ENCODE data around the gene DHCR7. TPM values are rescaled to one million over a fixed set of nuclear protein-coding genes. Genes with fewer than 3 reads are reported as not detected.

Gene DHCR7
- total RNA-seq, 2 experiments from 2014 or later, result 57.9 to 58.8 TPM

DNA sequence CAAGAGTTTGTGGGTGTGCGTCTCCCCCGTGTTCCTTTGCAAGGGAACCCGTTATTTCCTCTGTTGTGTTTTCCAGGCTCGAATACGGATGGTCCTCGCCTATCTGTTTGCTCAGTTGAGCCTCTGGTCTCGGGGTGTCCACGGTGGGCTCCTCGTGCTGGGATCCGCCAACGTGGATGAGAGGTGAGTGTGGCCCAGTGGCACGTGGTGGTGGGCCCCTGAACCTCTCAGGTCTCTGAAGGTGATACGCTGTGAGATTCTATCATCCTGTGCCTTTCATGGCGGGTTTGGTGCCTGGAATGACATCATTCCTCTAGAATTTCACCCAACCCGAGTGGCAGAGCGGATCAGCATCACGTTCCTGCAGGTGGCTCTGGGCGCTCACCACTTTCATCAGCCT, 37.3 kb upstream of the DHCR7 start:
- CTCF ChIA-PET, result no interaction called here
- DNase-seq, result no peak
- POLR2A ChIA-PET, result no interaction called here
- no peaks in the 10 kb centered on the region for H3K27me3 Mint-ChIP-seq (ENCODE audit: low read depth)
- no peaks in the 10 kb centered on the region for H3K9me3 Mint-ChIP-seq (ENCODE audit: insufficient read depth)
- H3K4me1 Mint-ChIP-seq (ENCODE audit: low read depth), result peaks cover 5% of the 10 kb centered on the region
- no peak overlapping the region for H3K27ac Mint-ChIP-seq
- H3K4me3 Mint-ChIP-seq, result no peak overlapping the region
- no peak for ATAC-seq
- peaks cover 67% of the 10 kb centered on the region for H3K36me3 Mint-ChIP-seq (ENCODE audit: low read depth)

DNA sequence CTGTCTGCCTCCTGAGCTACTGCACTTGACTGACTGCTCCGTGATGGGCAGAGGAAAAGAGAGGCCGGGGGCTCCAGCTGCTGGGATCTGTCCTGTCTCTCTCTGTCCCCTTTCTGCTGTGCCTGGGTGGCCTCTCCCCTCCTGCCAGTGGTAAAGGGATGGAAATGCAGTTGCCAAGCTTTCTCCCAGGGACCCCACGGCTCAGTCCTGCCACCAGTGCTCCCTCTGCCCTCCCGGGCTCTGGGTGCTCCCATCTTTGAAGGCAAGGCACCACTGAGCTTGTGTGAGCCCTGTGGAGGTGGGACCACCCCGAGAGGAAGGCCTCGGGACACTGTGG, 36.8 kb upstream of the DHCR7 start:
- no peak for DNase-seq
- Mint-ChIP-seq H3K9me3 (ENCODE audit: insufficient read depth) (no peaks in the 10 kb centered on the region), H3K36me3 (ENCODE audit: low read depth) (peaks cover 67% of the 10 kb centered on the region), H3K27me3 (ENCODE audit: low read depth) (no peaks in the 10 kb centered on the region), H3K4me3 (no peak overlapping the region), H3K4me1 (ENCODE audit: low read depth) (peaks cover 5% of the 10 kb centered on the region), H3K27ac (no peak overlapping the region)
- ChIA-PET POLR2A (no interaction called here), CTCF (no interaction called here)
- ATAC-seq, result no peak

DNA sequence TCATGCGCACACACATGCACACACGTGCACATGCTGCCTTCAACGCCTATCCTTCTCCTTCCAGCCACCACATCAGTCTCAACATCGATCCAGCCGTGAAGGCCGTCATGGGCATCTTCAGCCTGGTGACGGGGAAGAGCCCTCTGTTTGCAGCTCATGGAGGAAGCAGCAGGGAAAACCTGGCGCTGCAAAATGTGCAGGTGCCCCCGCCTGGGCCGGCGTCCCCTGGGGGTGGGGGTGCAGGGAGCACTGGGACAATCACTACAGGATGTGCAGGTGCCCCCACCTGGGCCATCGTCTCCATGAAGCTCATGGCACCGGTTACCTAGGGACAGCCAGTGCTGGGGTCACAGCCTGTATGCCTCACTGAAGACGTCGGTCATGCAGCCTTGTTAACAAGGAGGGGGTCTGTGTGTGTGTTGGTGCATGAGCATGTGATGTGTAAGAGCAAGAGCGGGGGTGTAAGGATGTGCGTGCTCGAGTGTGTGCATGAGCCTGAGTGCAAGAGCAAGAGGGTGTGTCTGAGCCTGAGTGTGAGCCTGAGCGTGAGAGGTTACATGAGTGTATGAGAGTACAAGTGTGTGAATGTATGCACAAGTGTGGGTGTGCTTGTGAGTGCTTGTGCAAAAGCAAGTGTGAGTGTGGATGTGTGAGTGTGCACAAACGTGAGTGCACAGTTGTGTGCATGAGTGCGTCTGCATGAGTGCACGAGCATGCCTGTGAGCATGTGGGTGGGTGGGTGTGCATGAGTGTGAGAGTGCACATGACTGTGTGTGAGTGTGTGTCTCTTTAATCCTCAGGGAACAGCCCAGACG, 36.3 kb upstream of the DHCR7 start:
- POLR2A ChIA-PET, result no interaction called here
- DNase-seq (no peak), ATAC-seq (no peak)
- Mint-ChIP-seq H3K4me1 (ENCODE audit: low read depth) (peaks cover 5% of the 10 kb centered on the region), H3K4me3 (no peak overlapping the region), H3K27me3 (ENCODE audit: low read depth) (no peaks in the 10 kb centered on the region), H3K36me3 (ENCODE audit: low read depth) (peaks cover 67% of the 10 kb centered on the region), H3K27ac (no peak overlapping the region), H3K9me3 (ENCODE audit: insufficient read depth) (no peaks in the 10 kb centered on the region)
- CTCF ChIA-PET, result no interaction called here

DNA sequence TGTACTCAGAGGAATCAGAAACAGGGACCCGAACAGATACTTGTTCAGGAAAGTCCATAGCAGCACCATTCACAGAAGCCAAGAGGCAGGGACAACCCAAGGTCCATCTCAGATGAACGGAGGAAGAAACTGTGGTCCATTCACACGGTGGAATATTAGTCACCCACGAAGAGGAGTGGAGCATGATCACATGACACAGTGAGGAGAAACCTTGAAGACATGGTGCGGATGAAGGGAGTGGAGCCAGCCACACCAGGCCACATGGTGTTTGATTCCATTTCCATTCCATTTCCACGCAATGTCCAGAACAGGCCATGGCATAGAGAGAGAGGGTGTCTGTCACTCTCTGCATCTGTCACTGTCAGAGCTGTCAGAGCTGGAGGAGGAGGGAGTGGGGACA, 35.5 kb upstream of the DHCR7 start:
- H3K27ac Mint-ChIP-seq, result no peak overlapping the region
- no peak overlapping the region for H3K4me3 Mint-ChIP-seq
- no peaks in the 10 kb centered on the region for H3K27me3 Mint-ChIP-seq (ENCODE audit: low read depth)
- CTCF ChIA-PET, result no interaction called here
- DNase-seq (no peak), ATAC-seq (no peak)
- peaks cover 62% of the 10 kb centered on the region for H3K36me3 Mint-ChIP-seq (ENCODE audit: low read depth)
- peaks cover 4% of the 10 kb centered on the region for H3K4me1 Mint-ChIP-seq (ENCODE audit: low read depth)
- POLR2A ChIA-PET, result no interaction called here
- no peaks in the 10 kb centered on the region for H3K9me3 Mint-ChIP-seq (ENCODE audit: insufficient read depth)

DNA sequence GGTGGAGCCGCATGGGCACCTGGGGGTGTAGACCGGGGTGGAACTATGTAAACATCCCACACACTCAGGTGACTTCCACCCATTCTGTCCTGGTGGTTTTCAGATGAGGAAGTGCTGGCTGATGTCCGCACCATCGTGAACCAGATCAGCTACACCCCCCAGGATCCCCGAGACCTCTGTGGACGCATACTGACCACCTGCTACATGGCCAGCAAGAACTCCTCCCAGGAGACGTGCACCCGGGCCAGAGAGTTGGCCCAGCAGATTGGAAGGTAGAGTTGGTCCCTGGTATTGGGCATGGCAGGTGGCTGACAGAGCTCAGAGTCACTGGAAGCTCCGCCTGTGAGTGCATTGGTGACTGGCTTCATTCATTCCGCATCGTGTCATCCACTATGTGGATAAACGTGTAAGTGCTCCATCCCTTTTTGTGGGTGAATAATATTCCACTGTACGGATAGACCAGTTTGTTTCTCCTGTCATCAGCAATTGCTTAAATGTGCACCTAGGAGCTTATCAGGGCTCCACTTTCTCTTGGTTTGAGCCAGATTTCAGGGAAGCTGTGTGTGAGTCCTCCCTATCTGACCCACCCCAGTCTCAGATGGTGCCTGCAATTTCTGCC, 34.7 kb upstream of the DHCR7 start:
- no peaks in the 10 kb centered on the region for H3K9me3 Mint-ChIP-seq (ENCODE audit: insufficient read depth)
- CTCF ChIA-PET, result no interaction called here
- H3K27ac Mint-ChIP-seq, result no peak overlapping the region
- DNase-seq (no peak), ATAC-seq (no peak)
- H3K27me3 Mint-ChIP-seq (ENCODE audit: low read depth), result no peaks in the 10 kb centered on the region
- H3K36me3 Mint-ChIP-seq (ENCODE audit: low read depth), result peaks cover 57% of the 10 kb centered on the region
- POLR2A ChIA-PET, result no interaction called here
- peaks cover under 1% of the 10 kb centered on the region for H3K4me1 Mint-ChIP-seq (ENCODE audit: low read depth)
- H3K4me3 Mint-ChIP-seq, result no peak overlapping the region

DNA sequence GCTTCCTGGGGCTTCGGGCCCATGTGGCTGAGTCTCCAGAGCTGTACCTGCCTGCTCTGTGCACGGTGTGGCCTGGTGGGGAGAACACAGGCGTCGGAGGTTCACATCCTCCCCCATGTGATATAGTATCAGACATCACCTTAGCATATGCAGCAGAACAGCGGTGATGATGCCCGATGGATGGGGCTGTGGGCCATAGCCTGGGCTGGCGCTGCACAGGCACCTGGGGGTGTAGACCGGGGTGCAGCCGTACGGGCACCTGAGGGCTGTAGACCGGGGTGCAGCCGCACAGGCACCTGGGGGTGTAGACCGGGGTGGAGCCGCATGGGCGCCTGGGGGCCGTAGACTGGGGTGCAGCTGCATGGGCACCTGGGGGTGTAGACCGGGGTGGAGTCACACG, 34.0 kb upstream of the DHCR7 start:
- no peaks in the 10 kb centered on the region for H3K27me3 Mint-ChIP-seq (ENCODE audit: low read depth)
- H3K27ac Mint-ChIP-seq, result no peak overlapping the region
- POLR2A ChIA-PET, result no interaction called here
- no peak overlapping the region for H3K4me3 Mint-ChIP-seq
- CTCF ChIA-PET, result no interaction called here
- H3K4me1 Mint-ChIP-seq (ENCODE audit: low read depth), result no peaks in the 10 kb centered on the region
- H3K9me3 Mint-ChIP-seq (ENCODE audit: insufficient read depth), result no peaks in the 10 kb centered on the region
- DNase-seq (no peak), ATAC-seq (no peak)
- peaks cover 58% of the 10 kb centered on the region for H3K36me3 Mint-ChIP-seq (ENCODE audit: low read depth)

DNA sequence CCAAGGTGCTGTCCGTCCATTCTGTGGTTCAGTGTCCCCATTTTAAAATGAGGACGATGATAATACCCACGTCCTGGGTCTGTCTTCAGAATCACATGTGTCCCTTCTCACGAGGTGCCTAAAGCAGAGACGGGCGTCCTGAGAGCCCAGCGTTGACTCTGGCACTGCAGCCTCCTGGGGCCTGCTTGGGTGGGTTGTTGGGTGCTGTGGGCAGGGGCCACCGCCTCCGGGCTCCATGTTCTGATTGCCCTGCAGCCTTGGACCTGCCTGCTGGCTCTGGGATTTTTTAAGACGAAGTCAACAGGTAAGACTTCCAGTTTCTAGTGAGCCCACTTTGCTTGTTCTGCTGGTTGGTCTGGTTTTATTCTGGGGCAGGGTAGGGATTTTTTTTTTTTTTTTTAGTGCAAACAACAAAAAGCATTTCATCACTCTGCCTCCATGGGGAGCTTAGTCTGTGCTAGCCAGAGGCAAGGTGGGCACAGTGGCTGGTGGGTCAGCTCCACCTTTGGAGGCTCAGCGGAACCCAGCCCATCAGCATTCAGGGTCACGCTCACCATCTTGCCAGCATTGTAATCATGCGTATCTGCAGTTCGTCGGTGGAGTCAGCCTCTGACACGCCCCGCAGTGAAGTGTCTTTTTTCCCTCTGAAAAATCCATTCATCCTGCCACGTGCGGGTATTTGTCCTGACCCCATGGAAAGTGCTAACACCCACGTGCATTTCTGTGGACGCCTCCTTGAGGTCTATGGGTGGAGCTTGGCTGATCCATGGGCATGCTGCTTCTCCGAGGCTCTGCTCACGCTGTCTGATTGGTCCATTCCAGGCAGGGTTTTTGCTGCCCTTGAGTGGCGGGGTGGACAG, 33.1 kb upstream of the DHCR7 start:
- peaks cover 61% of the 10 kb centered on the region for H3K36me3 Mint-ChIP-seq (ENCODE audit: low read depth)
- ChIA-PET CTCF (no interaction called here), POLR2A (no interaction called here)
- ATAC-seq (no peak), DNase-seq (no peak)
- H3K9me3 Mint-ChIP-seq (ENCODE audit: insufficient read depth), result no peaks in the 10 kb centered on the region
- H3K4me1 Mint-ChIP-seq (ENCODE audit: low read depth), result no peaks in the 10 kb centered on the region
- no peak overlapping the region for H3K27ac Mint-ChIP-seq
- no peak overlapping the region for H3K4me3 Mint-ChIP-seq
- no peaks in the 10 kb centered on the region for H3K27me3 Mint-ChIP-seq (ENCODE audit: low read depth)

DNA sequence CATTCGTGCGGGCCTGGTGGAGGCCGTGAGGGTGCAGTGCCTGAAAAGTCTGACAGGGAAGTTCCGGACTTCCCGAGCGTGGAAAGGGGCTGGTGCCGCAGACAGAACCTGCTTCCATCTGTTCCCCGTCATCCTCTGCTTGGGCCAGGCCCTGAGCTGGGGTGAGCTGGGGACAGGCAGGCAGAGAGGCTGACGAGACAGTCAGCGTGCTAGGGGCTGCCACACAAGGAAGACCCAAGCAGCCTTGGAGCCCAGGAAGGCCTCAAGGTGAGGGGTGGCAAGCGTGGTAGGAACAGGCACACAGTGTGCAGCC, 30.3 kb upstream of the DHCR7 start:
- Mint-ChIP-seq H3K27ac (no peak overlapping the region), H3K36me3 (ENCODE audit: low read depth) (peaks cover 51% of the 10 kb centered on the region), H3K9me3 (ENCODE audit: insufficient read depth) (no peaks in the 10 kb centered on the region), H3K27me3 (ENCODE audit: low read depth) (no peaks in the 10 kb centered on the region), H3K4me1 (ENCODE audit: low read depth) (no peaks in the 10 kb centered on the region), H3K4me3 (no peak overlapping the region)
- ChIA-PET CTCF (no interaction called here), POLR2A (no interaction called here)
- no peak for DNase-seq
- no peak for ATAC-seq

DNA sequence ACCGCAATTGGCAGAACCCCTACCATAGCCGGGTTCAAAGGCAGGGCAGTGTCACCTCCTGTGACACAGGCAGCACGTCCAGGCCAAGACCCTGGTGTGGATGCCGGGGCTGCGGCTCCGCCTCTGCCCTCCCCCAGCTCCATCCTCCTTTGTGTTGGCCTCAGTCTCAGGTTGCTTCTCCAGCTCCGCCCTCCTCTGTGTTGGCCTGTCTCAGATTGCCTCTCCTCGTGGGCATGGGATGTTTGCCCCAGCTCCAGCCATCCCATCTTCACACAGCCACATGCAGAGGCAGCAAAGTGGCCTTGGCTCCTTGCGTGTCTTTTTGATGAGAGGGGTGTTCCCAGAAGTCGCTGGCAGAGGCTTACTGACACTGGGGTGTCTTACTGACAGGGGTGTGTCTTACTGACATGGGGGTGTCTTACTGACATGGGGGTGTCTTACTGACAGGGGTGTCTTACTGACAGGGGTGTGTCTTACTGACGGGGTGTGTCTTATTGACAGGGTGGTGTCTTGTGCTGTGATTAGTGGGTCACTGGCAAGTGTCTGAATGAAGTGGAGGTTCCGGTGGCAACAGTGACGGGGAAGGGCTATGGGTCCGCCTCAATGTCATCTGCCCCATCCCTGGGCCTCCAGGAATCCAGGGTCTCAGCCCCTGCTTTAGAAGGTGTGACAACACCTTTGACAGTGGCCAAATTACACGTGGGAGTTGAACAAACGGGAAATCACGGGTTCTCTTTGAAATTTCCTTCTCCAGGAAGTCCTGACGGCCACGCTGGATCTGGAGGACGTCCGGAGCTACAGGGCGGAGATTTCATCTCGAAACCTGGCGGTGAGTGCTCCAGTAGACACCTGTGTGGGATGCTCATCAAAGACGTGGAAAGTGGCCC, 29.7 kb upstream of the DHCR7 start:
- Mint-ChIP-seq H3K27me3 (ENCODE audit: low read depth) (no peaks in the 10 kb centered on the region), H3K36me3 (ENCODE audit: low read depth) (peaks cover 45% of the 10 kb centered on the region), H3K4me1 (ENCODE audit: low read depth) (no peaks in the 10 kb centered on the region), H3K4me3 (no peak overlapping the region), H3K27ac (no peak overlapping the region), H3K9me3 (ENCODE audit: insufficient read depth) (no peaks in the 10 kb centered on the region)
- POLR2A ChIA-PET, result no interaction called here
- DNase-seq (no peak), ATAC-seq (no peak)
- CTCF ChIA-PET, result no interaction called here

DNA sequence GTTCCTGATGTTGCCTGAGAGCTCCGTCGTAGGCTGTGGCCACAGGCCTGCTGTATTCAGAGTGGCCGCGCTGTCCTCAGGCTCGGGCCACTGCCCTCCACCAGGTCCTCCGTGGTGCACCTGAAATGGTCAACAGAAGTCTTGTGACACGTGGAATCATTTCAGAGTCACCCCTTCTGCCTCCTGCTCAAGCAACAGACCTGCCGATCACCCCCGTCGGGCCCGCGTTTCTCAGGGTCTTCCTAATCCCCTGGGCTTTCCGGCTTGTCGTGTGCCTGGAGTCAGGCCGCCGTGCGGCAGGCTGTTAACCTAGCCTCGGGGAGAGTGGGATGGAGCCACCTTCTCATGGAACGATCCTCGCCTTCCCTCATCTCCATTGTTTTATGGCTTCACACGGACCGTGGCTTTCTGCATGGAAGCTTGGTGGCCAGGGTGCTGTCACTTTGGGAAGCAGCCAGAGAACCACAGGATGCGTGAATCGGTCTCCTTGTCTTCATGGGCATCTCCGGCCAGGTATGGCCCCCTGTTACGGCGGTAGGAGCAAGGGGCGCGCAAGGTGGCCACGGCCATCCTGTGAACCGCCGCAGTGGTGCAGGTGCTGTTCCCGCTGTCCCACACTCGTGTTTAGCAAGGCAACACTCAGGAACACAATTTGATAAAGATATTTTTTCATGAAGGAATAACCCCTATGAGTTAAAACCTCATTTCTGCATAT, 28.9 kb upstream of the DHCR7 start:
- ChIA-PET POLR2A (no interaction called here), CTCF (no interaction called here)
- no peaks in the 10 kb centered on the region for H3K9me3 Mint-ChIP-seq (ENCODE audit: insufficient read depth)
- H3K36me3 Mint-ChIP-seq (ENCODE audit: low read depth), result peaks cover 42% of the 10 kb centered on the region
- no peaks in the 10 kb centered on the region for H3K27me3 Mint-ChIP-seq (ENCODE audit: low read depth)
- no peak overlapping the region for H3K27ac Mint-ChIP-seq
- no peak overlapping the region for H3K4me3 Mint-ChIP-seq
- H3K4me1 Mint-ChIP-seq (ENCODE audit: low read depth), result no peaks in the 10 kb centered on the region
- no peak for ATAC-seq
- no peak for DNase-seq

DNA sequence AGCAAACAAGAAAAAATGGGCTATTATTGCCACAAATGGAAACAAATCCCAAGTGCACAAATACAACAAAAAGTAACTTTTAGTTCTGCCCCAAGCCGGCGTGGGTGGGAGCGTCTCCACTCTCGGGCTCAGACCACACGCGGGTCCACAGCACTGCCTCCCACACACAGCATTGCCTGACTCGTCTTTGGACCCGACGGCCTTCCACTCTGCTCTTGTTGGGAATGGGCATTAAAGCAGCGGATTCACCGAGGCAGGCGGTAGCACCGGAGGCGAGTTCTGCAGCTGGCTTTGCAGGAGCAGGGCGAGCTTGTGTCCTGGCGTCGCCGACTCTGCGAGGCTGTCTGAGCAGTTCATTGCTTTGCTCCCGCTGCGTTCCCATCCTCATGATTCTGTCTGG, 27.8 kb upstream of the DHCR7 start:
- DNase-seq (no peak), ATAC-seq (no peak)
- no peaks in the 10 kb centered on the region for H3K9me3 Mint-ChIP-seq (ENCODE audit: insufficient read depth)
- H3K4me1 Mint-ChIP-seq (ENCODE audit: low read depth), result no peaks in the 10 kb centered on the region
- no peak overlapping the region for H3K4me3 Mint-ChIP-seq
- H3K36me3 Mint-ChIP-seq (ENCODE audit: low read depth), result peaks cover 35% of the 10 kb centered on the region
- ChIA-PET CTCF (no interaction called here), POLR2A (no interaction called here)
- H3K27ac Mint-ChIP-seq, result no peak overlapping the region
- no peaks in the 10 kb centered on the region for H3K27me3 Mint-ChIP-seq (ENCODE audit: low read depth)

Measured in activated CD8-positive, alpha-beta T cell treated with anti-CD3 and anti-CD28 coated beads, Interleukin-2, amount 10 ng/mL, durations not matched to agents 7 days and 5 days (primary cell).